Omental fat pad (tissue), 4 donors: ENCODE measurements around the gene POLR2M. TPM values are rescaled to one million over a fixed set of nuclear protein-coding genes. Genes with fewer than 3 reads are reported as not detected.

Source experiments
- ATAC-seq: fragments of 150-250 bp; one replicate; pipeline ENCODE4 v1.9.1; 2016; ENCODE audit warnings: mild to moderate bottlenecking, moderate library complexity; ENCODE audit not compliant: low FRiP score
- DNase-seq: peaks from one replicate; pipeline ENCODE4 v3.0.0-alpha.2; 2019; ENCODE audit warnings: low spot score
- total RNA-seq, 4 donors: library from RNA; depleted of rRNA; stranded (reverse); fragments of >200 nt; gene quantifications; one replicate each; pipeline ENCODE4 v1.1.0, GENCODE V29; 2016
- TF ChIP-seq, protein P1 (sequence below), 3 donors: fragments of 450-650 bp; IDR thresholded peaks; one replicate each; pipeline ENCODE4 v1.5.1; 2016 to 2017; ENCODE audit warnings: antibody characterized with exemption in 3 of 3, mild to moderate bottlenecking in 3 of 3, moderate library complexity in 2 of 3

Gene POLR2M
- total RNA-seq, 4 donors from 2014 or later = 60.4 to 186 (median 90.5) TPM

DNA sequence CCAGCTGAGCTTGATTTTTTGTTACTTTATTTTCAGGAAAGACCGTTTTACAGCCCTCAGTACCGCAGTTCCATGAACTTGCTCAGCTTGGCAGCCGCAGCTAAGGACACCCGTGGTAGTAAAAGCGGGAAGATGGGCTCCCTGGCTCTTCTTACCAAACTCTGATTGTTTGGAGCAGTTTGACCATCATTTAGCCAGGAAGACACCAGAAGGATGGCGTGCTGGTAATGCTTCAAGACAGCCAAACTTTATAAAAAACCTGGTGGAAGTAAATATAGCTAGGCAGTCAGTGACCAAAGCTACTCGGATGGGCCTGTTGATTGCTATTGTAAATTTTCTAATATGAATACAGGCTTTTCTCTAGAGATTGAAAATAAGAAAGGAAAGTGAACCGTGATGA, 28.9 kb downstream of the POLR2M start:
- ATAC-seq = no peak
- TF ChIP-seq, protein P1, sequence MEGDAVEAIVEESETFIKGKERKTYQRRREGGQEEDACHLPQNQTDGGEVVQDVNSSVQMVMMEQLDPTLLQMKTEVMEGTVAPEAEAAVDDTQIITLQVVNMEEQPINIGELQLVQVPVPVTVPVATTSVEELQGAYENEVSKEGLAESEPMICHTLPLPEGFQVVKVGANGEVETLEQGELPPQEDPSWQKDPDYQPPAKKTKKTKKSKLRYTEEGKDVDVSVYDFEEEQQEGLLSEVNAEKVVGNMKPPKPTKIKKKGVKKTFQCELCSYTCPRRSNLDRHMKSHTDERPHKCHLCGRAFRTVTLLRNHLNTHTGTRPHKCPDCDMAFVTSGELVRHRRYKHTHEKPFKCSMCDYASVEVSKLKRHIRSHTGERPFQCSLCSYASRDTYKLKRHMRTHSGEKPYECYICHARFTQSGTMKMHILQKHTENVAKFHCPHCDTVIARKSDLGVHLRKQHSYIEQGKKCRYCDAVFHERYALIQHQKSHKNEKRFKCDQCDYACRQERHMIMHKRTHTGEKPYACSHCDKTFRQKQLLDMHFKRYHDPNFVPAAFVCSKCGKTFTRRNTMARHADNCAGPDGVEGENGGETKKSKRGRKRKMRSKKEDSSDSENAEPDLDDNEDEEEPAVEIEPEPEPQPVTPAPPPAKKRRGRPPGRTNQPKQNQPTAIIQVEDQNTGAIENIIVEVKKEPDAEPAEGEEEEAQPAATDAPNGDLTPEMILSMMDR (IDR thresholded peaks at IDR 0.05) = no peak
- no peak for DNase-seq

DNA sequence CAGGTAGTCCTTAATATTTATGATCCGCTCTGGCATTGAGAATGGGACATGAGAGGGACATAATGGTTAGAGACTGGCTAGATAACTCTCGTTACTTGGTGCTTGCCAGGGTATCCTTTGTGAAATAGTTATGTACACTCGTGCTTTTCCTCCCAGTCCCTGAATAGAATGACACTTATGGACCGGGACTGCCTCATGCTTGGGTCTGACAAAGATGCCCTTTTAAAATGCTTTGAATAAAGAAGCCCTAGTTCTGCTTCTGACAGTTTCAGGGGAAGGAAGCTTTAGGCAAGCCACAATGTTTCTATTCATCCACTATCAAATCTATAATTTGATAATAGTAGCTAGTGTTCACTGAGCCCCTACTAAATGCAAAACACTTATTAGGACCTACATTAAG, 29.4 kb downstream of the POLR2M start:
- no peak for DNase-seq
- TF ChIP-seq, protein P1 (IDR thresholded peaks at IDR 0.05) = no peak
- ATAC-seq = no peak

DNA sequence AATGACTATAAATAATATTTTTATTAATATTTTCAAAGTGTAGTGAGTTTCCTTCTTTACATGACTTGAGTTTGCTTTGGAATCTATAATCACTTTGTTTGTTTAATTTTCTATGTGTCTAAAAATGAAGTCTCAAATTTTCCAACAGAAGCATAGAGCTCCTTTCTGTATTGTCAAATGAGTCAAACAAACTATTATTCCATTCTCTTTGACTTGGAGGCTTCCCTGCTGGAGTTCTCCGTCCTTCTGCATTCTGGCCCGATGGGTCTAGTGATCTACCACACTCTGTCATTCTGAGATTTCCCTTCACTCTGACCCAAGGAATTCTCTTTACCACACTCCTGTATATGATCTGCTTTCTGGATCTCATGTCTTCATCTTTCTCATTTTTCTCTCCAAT, 30.1 kb downstream of the POLR2M start:
- TF ChIP-seq, protein P1 (IDR thresholded peaks at IDR 0.05) = no peak
- ATAC-seq (no peak), DNase-seq (no peak)

DNA sequence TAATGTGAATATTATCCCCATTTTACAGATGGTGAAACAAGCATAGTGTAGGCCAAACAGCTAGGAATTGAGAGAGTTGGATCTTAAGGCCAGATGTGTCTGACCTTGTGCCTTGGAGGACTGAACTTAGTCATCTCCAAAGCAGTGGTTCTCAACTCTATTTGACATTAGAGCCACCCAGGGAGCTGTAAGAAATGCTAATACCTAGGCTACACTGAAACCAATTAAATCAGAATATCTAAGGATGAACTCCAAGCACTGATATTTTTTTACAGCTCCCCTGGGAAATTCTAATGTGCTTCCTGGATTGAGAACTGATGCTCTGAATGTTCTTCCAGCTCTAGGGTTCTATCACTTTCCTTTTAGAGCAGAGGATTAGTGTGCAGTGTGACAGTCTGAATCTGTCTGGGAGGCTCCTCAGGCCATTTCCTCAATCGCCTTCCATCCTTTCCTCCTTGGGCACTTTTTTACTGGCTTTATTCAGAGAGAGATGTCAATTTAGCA, 32.3 kb downstream of the POLR2M start:
- no peak for DNase-seq
- TF ChIP-seq, protein P1 (IDR thresholded peaks at IDR 0.05) = no peak
- no peak for ATAC-seq

DNA sequence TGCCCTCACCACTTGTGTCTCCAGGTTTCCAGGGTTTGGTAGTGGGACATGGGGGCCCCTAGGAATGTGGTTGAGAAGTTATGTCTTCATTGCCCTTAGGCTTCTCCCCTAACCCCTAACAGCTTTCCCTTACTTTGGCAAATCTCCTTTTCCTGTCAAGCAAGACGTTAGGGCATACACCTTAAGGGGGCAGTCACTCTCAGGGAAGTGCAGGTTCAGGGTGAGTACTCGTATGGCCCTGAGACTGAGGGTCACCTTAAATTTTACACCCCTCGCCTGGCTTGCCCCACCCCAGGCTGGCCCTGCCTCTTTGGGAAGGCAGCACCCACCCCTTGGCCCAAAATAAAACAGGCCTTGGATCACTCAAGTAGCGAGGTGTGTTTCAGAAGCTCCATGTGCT, 33.5 kb downstream of the POLR2M start:
- DNase-seq (no peak), ATAC-seq (no peak)
- TF ChIP-seq, protein P1 (IDR thresholded peaks at IDR 0.05) = no peak

DNA sequence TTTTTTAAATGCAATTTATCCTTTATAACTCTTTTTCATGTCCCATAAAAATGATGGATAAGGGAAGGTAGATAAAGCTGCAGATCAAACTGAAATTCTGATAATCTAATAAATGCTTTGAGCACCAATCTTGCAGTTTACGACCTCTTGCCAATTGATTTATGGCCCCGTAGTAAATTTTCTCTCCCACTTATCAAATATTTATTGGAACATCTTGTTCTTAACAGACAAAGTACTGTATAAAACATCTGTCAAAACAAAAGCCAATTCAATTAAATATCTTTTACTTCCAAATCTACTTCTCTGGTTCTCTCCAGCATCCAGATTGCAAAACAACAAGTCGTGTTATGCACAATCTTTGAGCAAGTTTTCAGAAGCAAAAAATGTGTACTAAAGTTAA, 34.6 kb downstream of the POLR2M start:
- ATAC-seq = no peak
- TF ChIP-seq, protein P1 (IDR thresholded peaks at IDR 0.05) = no peak
- no peak for DNase-seq

DNA sequence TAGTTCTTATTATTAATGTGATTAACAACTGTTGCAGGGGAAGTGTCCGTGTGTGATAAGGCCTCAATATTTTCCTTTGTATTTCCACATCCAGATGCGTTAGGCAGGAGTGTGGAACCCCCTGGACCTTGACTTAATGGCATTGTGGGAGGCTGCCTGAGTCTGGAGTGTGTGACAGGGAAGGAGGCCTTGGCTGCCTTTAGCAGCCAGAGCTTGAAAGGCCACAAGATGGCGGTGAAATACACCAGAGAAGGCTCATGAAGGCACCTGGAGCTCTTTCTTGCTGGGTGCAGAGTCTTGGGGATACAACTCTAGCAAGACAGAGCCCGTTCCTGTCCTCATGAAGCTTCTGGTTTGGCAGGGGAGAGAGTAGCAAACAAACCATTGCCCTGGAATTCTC, 36.9 kb downstream of the POLR2M start:
- DNase-seq (no peak), ATAC-seq (no peak)
- TF ChIP-seq, protein P1 (IDR thresholded peaks at IDR 0.05) = no peak
